Neural cell (in vitro differentiated cells): ENCODE measurements around the gene IFT43.

Experiments
- EZH2 ChIP-seq: fragments of 200-600, 300-800 bp; shearing (Covaris generic), sonication (generic); IDR thresholded peaks from 2 replicates; pipeline ENCODE4 v1.6.1; 2014; ENCODE audit warnings: antibody characterized with exemption, low read length, borderline replicate concordance, mild to moderate bottlenecking; ENCODE audit not compliant: insufficient read depth, poor library complexity, severe bottlenecking
- POLR2AphosphoS5 ChIP-seq: IDR thresholded peaks from 2 replicates; pipeline ENCODE4 v1.6.1; 2012
- RAD21 ChIP-seq: fragments of 450-650 bp; conservative IDR thresholded peaks from 2 replicates; pipeline ENCODE4 v1.6.1; 2014; ENCODE audit warnings: antibody characterized with exemption, mild to moderate bottlenecking, moderate library complexity
- TF ChIP-seq, protein P1 (sequence below): fragments of 450-650 bp; IDR thresholded peaks from 2 replicates; pipeline ENCODE4 v1.5.1; 2014; ENCODE audit warnings: antibody characterized with exemption, mild to moderate bottlenecking, moderate library complexity; ENCODE audit not compliant: poor library complexity, severe bottlenecking

DNA sequence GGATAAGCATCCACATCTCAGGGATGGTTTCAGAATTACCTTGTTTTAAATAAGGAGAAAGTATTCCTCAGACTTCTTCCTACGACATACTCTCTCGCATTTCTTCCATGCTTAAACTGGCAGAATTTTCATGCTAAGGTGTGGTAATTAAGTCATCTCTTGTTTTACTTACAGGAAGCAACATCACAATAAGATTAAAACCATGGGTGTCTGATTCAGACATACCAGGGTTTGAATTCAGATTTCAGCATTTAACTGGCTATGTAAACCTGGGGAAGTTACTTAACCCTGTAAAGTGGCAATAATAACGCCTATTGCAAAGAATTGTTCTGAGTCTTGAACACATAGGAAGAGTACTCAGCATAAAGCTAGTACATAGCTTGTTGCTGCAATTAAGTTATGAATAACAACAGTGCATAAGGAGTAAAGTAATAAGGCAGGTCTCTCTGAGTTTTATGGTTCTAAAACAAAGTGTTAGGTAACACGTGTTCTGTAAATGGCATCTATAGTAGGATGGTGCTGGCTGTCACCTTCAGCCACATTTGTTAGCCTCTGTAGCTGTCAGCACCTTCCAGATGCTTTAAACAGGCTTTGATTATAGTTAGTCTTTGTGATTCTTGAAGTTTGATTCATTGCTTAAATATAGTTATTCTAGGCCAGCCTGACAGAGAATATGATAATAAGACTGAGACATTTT, 38.8 kb downstream of the IFT43 start:
- TF ChIP-seq, protein P1, sequence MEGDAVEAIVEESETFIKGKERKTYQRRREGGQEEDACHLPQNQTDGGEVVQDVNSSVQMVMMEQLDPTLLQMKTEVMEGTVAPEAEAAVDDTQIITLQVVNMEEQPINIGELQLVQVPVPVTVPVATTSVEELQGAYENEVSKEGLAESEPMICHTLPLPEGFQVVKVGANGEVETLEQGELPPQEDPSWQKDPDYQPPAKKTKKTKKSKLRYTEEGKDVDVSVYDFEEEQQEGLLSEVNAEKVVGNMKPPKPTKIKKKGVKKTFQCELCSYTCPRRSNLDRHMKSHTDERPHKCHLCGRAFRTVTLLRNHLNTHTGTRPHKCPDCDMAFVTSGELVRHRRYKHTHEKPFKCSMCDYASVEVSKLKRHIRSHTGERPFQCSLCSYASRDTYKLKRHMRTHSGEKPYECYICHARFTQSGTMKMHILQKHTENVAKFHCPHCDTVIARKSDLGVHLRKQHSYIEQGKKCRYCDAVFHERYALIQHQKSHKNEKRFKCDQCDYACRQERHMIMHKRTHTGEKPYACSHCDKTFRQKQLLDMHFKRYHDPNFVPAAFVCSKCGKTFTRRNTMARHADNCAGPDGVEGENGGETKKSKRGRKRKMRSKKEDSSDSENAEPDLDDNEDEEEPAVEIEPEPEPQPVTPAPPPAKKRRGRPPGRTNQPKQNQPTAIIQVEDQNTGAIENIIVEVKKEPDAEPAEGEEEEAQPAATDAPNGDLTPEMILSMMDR = no peak
- TF ChIP-seq EZH2 (no peak), POLR2AphosphoS5 (no peak), RAD21 (no peak)
